Fibroblast of villous mesenchyme (primary cell): ENCODE measurements around the gene GSG1L. TPM values are rescaled to one million over a fixed set of nuclear protein-coding genes. Genes with fewer than 3 reads are reported as not detected.

Experiments used
- DNase-seq: peaks from one replicate; pipeline ENCODE4 v3.0.0-alpha.2; 2010; ENCODE audit warnings: low read depth
- H3K4me3 ChIP-seq: 2 replicates; pipeline ENCODE4 v1.5.1; 2011; ENCODE audit warnings: low read depth, mild to moderate bottlenecking, low read length
- CTCF ChIP-seq: IDR thresholded peaks from 2 replicates; pipeline ENCODE4 v1.5.1; 2012; ENCODE audit warnings: low read depth, mild to moderate bottlenecking, low read length; ENCODE audit not compliant: insufficient read depth
- total RNA-seq: library from RNA; depleted of rRNA; stranded (reverse); fragments of >200 nt; gene quantifications from 2 replicates; pipeline ENCODE4 v1.2.3, GENCODE V29; 2012

The GSG1L gene
- total RNA-seq, 1 donor: not detected

DNA sequence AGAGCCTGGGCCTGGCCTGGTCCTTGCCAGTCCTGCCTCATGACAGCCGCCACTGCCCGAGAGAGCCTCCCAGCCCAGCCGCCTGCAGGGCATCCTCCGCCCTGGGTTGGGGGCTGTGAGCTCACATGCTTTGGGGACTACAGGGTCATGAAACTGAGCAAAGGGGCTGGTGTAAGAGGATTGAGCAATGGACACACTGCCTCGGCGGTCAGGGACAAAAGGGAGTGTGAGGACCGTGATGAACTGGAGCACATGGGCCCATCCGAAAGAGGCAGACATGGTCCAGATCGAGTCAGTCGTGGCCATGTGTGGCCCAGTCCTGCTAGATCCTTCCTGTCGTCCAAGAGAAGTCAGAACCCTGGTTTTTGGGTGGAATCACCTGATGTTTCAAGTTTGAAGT lies 52.3 kb downstream of the GSG1L start:
- TF ChIP-seq CTCF: no peak
- H3K4me3 ChIP-seq: no peak overlapping the region
- no peak for DNase-seq

- TF ChIP-seq CTCF: no peak
- H3K4me3 ChIP-seq: no peak overlapping the region
- no peak for DNase-seq
Observed at GRCh38 chr16:28010671-28011070, 52.8 kb downstream of the GSG1L start.

GRCh38 chr16:28009586-28010373 lies 53.7 kb downstream of the GSG1L start:
- no peak for DNase-seq
- H3K4me3 ChIP-seq: no peak overlapping the region
- TF ChIP-seq CTCF: no peak

GRCh38 chr16:28003923-28004322 lies 59.6 kb downstream of the GSG1L start:
- no peak for DNase-seq
- no peak for TF ChIP-seq CTCF
- no peak overlapping the region for H3K4me3 ChIP-seq

GRCh38 chr16:28003021-28003865 lies 60.3 kb downstream of the GSG1L start:
- H3K4me3 ChIP-seq: no peak overlapping the region
- TF ChIP-seq CTCF: no peak

GRCh38 chr16:28001642-28002041 lies 61.9 kb downstream of the GSG1L start:
- H3K4me3 ChIP-seq: no peak overlapping the region
- no peak for DNase-seq
- no peak for TF ChIP-seq CTCF

More at GRCh38 chr16:28003021-28003865, 60.3 kb downstream of the GSG1L start:
- DNase-seq: no peak
